GM21528 (cell line): ENCODE measurements around the gene C2CD4A.

Experiments used
- ATAC-seq: cut with Tn5 transposase; IDR thresholded peaks from one replicate; pipeline ENCODE4 v1.9.1; 2021; ENCODE audit warnings: mild to moderate bottlenecking, moderate library complexity; ENCODE audit not compliant: unreplicated experiment, low FRiP score

Gene C2CD4A

GRCh38 chr15:62059108-62059815, 7.5 kb upstream of the C2CD4A start:
- no peak for ATAC-seq

- ATAC-seq = peak; percentile 78
Observed at GRCh38 chr15:62059816-62060112, 7.0 kb upstream of the C2CD4A start.

GRCh38 chr15:62060113-62060895, 6.5 kb upstream of the C2CD4A start, which contains the start of gene VPS13C:
VPS13C (minus strand) TSS chr15:62060447; CDS start chr15:62060374, 73 bp downstream.
- ATAC-seq = peak; percentile 82

GRCh38 chr15:62060896-62061280, 5.9 kb upstream of the C2CD4A start:
- ATAC-seq = peak; percentile 8

GRCh38 chr15:62063825-62064635, 2.7 kb upstream of the C2CD4A start:
- ATAC-seq = no peak

- ATAC-seq = peak; percentile 39
Observed at GRCh38 chr15:62067448-62068044, 769 bp downstream of the C2CD4A start.

DNA sequence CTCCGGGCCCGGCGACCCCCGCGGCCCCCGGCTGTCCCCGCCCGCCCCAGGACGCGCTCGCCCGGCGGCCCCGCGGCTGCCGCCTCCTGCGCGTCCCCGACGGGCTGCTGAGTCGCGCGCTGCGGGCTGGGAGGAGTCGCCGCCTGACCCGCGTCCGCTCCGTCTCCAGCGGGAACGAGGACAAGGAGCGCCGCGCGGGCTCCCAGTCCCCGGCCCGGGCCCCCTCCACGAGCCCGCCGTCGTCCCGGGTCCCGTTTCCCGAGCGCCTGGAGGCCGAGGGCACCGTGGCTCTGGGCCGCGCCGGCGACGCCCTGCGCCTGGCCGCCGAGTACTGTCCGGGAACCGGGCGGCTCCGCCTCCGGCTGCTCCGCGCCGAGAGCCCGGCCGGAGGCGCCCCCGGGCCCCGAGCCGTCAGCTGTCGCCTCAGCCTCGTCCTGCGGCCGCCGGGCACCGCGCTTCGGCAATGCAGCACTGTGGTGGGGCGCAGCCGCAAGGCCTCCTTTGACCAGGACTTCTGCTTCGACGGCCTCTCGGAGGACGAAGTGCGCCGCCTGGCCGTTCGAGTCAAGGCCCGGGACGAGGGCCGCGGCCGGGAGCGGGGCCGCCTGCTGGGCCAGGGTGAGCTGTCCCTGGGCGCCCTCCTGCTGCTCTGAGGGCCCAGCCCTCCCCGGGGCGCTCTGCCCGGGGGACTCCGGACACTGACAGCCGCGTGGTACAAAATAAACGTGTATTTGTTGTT, 1.5 kb downstream of the C2CD4A start:
- ATAC-seq = peak; percentile 44

DNA sequence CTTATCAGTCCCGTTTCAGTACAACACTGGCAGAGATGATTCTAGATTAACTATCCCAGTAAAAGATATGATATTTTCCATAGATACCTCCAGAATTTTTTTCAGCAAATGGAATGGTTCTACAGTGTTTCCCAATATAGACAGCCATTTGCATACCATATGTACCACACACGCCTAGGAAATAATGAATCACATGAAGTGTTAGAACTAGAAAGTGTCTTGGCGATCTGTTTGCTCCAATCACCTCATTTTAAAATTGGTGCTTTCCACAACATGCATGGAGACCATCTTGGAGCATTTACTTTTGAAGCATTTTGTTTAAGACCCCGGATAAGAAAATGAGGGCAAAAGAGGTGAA, 2.0 kb downstream of the C2CD4A start:
- ATAC-seq = no peak

DNA sequence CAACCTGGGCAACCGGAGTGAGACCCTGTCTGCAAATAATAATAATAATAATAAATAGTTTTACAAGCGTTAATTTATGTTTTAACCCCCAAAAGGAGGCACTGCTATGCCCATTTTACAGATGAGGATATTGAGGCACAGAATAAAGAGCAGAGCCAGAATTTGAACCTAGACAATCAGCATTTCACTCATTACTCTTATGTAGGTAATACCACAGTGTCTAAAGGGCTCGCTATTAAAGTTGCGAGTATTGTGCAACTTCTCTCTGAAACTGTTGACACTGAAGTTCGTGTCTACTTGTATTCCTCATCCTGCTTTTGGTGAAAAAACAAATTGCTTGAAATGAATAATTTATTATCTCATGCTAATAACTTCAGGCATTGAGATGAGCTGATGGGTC, 2.8 kb downstream of the C2CD4A start:
- ATAC-seq = no peak

DNA sequence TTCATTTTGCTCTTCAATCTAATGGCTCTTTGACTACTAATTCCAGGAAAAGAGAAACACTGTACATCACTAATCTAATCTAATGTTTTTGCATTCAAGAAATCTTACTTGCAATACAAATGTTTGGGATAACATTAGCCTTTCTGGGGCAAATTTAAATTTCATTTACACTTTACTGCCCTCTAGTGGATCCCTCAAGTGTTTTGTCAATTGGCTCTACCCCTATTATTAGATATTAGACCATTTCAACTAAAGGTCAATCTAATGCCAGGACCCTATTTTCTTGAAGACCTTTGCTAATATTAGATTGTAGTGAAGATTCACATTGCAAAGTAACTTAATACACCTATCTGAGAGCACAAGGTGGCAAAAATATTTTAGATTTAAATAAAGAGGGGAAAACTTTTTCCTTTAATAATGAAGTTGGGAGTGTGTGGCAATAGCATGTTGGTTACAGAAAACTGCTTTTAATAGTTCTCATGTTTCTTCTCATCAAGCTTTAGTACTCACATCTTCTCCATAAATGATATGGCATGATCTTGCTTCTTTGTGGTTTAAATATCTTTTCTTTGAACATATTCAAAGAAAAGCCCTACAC, 5.0 kb downstream of the C2CD4A start:
- no peak for ATAC-seq

GRCh38 chr15:62075595-62076277, 9.0 kb downstream of the C2CD4A start:
- ATAC-seq = no peak

- no peak for ATAC-seq
Observed at GRCh38 chr15:62079594-62079993, 12.8 kb downstream of the C2CD4A start.

DNA sequence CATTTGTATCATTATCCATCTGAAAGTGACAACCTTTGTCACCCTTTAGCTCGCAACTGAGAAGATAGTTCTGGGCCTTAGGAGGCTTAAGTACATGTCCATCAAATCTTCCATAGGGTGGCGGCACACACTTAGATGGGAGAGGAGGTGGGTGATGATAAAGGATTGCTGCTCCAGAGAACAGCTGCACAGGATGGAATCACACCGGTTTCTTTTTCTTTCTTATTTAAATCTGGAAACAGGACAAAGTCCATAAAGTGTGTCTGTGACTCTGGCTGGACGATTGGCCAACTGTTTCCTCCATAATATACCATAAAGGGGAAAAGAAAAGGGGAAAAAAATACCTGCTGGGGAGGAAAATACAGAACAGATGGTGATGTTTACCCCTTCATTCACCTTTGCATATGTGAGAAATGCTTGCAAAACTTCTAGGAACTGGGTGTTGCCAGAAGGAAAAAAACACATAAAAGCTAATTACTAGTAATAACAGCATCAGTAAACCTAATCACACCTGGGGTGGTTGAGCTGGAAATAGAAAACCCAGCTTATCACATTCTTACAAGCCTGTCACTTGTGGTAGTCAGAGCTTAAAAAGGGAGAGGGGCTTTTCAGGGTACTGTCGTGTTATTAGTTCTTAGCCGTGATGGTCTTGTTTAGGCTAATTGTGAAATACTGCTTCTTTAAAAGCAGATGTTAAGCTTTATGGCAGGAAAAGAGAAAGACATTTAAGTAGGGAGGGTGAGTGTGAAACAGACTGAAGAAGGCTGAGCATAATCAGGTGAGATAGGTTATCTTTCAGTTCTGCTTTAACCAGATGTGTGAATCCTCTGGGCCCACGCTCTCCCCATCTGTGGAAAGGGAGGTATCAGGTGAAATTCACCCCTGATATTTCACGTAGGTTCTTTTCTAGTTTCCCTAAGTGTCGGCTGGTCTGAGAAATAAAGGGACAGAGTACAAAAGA, 16.7 kb downstream of the C2CD4A start:
- no peak for ATAC-seq

GRCh38 chr15:62085740-62086139, 19.0 kb downstream of the C2CD4A start:
- no peak for ATAC-seq

DNA sequence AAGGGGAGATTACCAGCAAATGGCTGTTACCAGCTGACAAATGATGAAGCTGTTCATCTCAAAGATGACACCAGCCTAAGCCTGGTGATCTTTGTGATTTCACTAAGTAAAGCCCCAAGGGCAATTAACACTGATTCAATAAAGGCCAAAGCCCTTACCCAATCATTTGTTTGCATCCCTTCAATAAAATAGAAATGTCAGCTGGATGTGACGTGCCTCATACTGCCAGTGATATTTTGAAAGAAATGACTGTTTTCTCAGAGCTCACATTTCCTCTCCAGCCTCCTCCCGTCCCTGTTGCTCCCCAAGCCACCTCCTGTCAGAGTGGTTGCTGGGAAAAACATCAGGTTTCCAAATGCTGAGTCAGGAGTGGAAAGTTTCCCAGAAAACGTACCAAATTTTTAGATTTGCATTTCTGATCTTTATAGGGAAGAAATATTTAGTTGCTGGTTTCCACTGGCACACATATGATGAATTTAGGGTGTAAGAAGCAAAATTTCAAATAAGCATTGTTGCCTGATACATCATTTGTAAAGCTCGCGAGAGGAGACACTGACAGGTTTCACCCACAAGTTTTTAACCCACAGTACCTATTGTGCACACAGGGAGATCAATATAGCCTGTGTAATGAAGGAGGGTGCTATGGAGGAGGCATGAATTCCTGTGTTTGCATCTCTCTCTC, 21.0 kb downstream of the C2CD4A start:
- ATAC-seq = no peak

GRCh38 chr15:62088353-62088693, 21.5 kb downstream of the C2CD4A start:
- no peak for ATAC-seq

DNA sequence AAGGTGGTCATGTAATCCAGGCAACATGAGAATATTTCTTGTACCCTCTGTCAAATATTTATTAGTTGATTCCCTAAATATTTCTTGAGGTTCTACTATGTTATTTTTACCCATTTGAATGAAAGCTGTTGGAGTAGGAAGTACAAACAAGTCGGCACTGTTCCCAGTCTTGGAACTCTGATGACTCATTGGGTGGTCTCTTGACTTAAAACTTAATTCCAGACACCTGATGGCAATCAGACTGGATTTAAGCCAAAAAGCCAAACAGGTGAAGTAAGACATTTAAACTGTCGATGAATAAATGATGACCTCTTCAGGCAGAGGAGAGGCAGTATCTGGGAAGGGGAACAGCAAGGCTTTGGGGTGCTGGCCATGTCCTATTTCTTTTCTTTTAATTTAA, 22.8 kb downstream of the C2CD4A start:
- ATAC-seq = no peak

- no peak for ATAC-seq
Observed at GRCh38 chr15:62090988-62091387, 24.2 kb downstream of the C2CD4A start.
